GM21529 (cell line): ENCODE results near the gene PPP1R26.
"Not testable (repeated sequence)": the region's sequence is repeated elsewhere in the genome, so short reads cannot be mapped to it uniquely, and the experiment has no call there.

ENCODE experiments used
- ATAC-seq: cut with Tn5 transposase; IDR thresholded peaks from one replicate; pipeline ENCODE4 v1.9.1; 2021; ENCODE audit not compliant: unreplicated experiment

Gene PPP1R26

GRCh38 chr9:135535631-135536030 is 56.0 kb downstream of the PPP1R26 start:
- ATAC-seq, result not testable (repeated sequence)

DNA sequence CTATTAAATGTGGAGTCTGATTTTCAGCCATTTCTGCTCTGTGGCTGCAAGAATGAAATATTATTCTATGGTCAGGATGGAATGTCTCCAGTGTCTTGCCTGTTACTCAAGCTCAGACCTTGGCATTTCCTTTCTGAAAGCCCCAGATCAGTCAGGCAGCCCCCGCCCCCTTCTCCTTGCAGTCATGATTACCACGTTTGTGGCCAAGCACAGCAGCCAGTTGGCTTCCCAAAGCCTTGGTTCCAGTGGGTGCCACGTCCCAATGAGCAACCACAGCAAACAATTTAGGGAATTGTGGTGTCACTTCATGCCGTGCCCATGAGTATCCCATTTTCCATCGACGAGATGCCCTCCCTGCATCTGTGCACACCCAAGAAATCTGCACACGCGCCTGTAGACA is 56.6 kb downstream of the PPP1R26 start:
- ATAC-seq, result no peak
